ENCODE results near the gene RNF146. TPM values are rescaled to one million over a fixed set of nuclear protein-coding genes. Genes with fewer than 3 reads are reported as not detected.

RNF146 gene
- total and polyA plus RNA-seq, 9 of the 15 experiments (the other 6 are each of a cell fraction or from before 2014, with no cell fraction given): 8.4 to 30.5 (median 17.5) TPM

DNA sequence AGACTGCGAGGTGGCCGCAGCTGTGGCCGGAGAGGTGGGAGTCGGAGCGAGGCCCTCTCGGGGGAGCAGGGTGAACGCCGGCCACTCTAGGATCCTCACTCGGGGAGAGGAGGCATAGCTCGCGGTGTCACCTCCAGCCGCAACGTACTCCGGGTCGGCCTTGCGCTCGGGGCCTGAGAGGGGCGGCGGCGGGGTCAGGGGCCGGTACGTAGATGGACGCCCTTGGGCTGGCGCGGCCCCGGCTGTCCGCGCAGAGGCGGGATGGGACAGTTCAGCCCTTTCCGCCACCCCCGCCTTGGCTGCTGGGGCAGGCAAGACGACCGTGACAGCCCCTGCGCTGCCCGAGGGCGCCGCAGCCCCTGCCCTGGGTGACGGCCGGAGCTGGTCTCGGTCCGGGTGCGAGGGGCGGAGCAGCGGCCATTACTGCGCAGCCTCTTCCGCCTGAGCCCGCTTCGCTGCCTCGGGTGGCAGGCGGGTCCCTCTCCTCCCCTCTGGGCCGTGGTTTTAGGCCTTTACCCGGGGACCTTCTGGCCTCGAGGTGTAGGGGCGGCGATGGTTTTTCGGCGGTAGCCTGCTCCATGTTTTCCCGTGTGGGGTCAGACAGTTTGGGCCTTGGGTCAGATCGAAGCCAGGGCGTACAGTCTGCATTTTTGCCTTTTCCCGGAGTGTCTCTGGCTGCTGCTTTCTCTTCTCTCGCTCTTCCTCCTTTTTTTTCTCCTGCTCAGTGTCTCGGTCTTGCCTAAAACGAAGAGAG lies 405 bp downstream of the RNF146 start (continued):
- TF ChIP-seq, protein P1, sequence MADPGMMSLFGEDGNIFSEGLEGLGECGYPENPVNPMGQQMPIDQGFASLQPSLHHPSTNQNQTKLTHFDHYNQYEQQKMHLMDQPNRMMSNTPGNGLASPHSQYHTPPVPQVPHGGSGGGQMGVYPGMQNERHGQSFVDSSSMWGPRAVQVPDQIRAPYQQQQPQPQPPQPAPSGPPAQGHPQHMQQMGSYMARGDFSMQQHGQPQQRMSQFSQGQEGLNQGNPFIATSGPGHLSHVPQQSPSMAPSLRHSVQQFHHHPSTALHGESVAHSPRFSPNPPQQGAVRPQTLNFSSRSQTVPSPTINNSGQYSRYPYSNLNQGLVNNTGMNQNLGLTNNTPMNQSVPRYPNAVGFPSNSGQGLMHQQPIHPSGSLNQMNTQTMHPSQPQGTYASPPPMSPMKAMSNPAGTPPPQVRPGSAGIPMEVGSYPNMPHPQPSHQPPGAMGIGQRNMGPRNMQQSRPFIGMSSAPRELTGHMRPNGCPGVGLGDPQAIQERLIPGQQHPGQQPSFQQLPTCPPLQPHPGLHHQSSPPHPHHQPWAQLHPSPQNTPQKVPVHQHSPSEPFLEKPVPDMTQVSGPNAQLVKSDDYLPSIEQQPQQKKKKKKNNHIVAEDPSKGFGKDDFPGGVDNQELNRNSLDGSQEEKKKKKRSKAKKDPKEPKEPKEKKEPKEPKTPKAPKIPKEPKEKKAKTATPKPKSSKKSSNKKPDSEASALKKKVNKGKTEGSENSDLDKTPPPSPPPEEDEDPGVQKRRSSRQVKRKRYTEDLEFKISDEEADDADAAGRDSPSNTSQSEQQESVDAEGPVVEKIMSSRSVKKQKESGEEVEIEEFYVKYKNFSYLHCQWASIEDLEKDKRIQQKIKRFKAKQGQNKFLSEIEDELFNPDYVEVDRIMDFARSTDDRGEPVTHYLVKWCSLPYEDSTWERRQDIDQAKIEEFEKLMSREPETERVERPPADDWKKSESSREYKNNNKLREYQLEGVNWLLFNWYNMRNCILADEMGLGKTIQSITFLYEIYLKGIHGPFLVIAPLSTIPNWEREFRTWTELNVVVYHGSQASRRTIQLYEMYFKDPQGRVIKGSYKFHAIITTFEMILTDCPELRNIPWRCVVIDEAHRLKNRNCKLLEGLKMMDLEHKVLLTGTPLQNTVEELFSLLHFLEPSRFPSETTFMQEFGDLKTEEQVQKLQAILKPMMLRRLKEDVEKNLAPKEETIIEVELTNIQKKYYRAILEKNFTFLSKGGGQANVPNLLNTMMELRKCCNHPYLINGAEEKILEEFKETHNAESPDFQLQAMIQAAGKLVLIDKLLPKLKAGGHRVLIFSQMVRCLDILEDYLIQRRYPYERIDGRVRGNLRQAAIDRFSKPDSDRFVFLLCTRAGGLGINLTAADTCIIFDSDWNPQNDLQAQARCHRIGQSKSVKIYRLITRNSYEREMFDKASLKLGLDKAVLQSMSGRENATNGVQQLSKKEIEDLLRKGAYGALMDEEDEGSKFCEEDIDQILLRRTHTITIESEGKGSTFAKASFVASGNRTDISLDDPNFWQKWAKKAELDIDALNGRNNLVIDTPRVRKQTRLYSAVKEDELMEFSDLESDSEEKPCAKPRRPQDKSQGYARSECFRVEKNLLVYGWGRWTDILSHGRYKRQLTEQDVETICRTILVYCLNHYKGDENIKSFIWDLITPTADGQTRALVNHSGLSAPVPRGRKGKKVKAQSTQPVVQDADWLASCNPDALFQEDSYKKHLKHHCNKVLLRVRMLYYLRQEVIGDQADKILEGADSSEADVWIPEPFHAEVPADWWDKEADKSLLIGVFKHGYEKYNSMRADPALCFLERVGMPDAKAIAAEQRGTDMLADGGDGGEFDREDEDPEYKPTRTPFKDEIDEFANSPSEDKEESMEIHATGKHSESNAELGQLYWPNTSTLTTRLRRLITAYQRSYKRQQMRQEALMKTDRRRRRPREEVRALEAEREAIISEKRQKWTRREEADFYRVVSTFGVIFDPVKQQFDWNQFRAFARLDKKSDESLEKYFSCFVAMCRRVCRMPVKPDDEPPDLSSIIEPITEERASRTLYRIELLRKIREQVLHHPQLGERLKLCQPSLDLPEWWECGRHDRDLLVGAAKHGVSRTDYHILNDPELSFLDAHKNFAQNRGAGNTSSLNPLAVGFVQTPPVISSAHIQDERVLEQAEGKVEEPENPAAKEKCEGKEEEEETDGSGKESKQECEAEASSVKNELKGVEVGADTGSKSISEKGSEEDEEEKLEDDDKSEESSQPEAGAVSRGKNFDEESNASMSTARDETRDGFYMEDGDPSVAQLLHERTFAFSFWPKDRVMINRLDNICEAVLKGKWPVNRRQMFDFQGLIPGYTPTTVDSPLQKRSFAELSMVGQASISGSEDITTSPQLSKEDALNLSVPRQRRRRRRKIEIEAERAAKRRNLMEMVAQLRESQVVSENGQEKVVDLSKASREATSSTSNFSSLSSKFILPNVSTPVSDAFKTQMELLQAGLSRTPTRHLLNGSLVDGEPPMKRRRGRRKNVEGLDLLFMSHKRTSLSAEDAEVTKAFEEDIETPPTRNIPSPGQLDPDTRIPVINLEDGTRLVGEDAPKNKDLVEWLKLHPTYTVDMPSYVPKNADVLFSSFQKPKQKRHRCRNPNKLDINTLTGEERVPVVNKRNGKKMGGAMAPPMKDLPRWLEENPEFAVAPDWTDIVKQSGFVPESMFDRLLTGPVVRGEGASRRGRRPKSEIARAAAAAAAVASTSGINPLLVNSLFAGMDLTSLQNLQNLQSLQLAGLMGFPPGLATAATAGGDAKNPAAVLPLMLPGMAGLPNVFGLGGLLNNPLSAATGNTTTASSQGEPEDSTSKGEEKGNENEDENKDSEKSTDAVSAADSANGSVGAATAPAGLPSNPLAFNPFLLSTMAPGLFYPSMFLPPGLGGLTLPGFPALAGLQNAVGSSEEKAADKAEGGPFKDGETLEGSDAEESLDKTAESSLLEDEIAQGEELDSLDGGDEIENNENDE (IDR thresholded peaks at IDR 0.05; ENCODE audit: low read depth, low read length): no peak
- TF ChIP-seq HOXB6 (CRISPR knock-in tag; IDR thresholded peaks at IDR 0.05; ENCODE audit: borderline replicate concordance): no peak
- TF ChIP-seq CREM (IDR thresholded peaks at IDR 0.05; ENCODE audit: low read depth): no peak; the same call in 1 of the 2 replicates
- no peak for TF ChIP-seq RCOR1 (IDR thresholded peaks at IDR 0.05; ENCODE audit: borderline replicate concordance in 1 of 2, low read depth in 2 of 2, low read length in 2 of 2)
- no peak for TF ChIP-seq HDAC3 (IDR thresholded peaks at IDR 0.05; ENCODE audit: borderline replicate concordance, partially characterized antibody)
- TF ChIP-seq XRCC4 (IDR thresholded peaks at IDR 0.05; ENCODE audit: extremely low read depth, insufficient read depth, insufficient read length): no peak
- peak; percentile 42; the same call in 1 of the 2 replicates for TF ChIP-seq MBD2 (IDR thresholded peaks at IDR 0.05; ENCODE audit: borderline replicate concordance, low read depth)
- TF ChIP-seq ZKSCAN3 (CRISPR knock-in tag; IDR thresholded peaks at IDR 0.05): no peak
- no peak for TF ChIP-seq ZNF76 (CRISPR knock-in tag; IDR thresholded peaks at IDR 0.05; ENCODE audit: borderline replicate concordance)
- TF ChIP-seq, protein P2, sequence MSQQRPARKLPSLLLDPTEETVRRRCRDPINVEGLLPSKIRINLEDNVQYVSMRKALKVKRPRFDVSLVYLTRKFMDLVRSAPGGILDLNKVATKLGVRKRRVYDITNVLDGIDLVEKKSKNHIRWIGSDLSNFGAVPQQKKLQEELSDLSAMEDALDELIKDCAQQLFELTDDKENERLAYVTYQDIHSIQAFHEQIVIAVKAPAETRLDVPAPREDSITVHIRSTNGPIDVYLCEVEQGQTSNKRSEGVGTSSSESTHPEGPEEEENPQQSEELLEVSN (IDR thresholded peaks at IDR 0.05; ENCODE audit: borderline replicate concordance in 1 of 2, extremely low read depth in 1 of 2, insufficient read depth in 1 of 2, insufficient read length in 1 of 2, low read depth in 1 of 2, low read length in 1 of 2, poor library complexity in 1 of 2, severe bottlenecking in 1 of 2): peak in 1 of 2 experiments; percentile 14
- no peak for TF ChIP-seq HCFC1 (IDR thresholded peaks at IDR 0.05; ENCODE audit: low read depth, low read length)
- peak in 1 of 2 experiments; percentile 52; a peak in 2 of 4 replicates for TF ChIP-seq HDAC1 (IDR thresholded peaks at IDR 0.05)
- TF ChIP-seq SMAD1 (IDR thresholded peaks at IDR 0.05; ENCODE audit: low read depth, low read length, partially characterized antibody): no peak
- TF ChIP-seq MAFG (tag; conservative IDR thresholded peaks at IDR 0.05): no peak
- no peak for TF ChIP-seq ZNF324 (CRISPR knock-in tag; IDR thresholded peaks at IDR 0.05)
- 0 out of 2 replicates have a peak, but pooled peaks have one; percentile 28 for TF ChIP-seq ZNF24 (IDR thresholded peaks at IDR 0.05)
